Heart right ventricle (tissue), 16 donors: ENCODE measurements around the gene FHAD1. TPM values are rescaled to one million over a fixed set of nuclear protein-coding genes. Genes with fewer than 3 reads are reported as not detected.
A peak's percentile ranks its signal among the peaks of the same experiment; 100 is the strongest.
"Not testable (repeated sequence)": the region's sequence is repeated elsewhere in the genome, so short reads cannot be mapped to it uniquely, and the experiment has no call there.

Source experiments
- ATAC-seq, 8 donors: fragments of 200-7000 bp; cut with Tn5 transposase; one replicate each; pipeline ENCODE4 v1.9.1; 2020; ENCODE audit warnings: mild to moderate bottlenecking in 8 of 8, moderate library complexity in 8 of 8, moderate number of reproducible peaks in 1 of 8
- DNase-seq, 2 donors: peaks; one replicate each; pipeline ENCODE4 v3.0.0-alpha.2; 2020
- H3K27ac ChIP-seq, 10 donors: fragments of 200-600 bp; sonication (generic) in 2 of 10; one replicate each; pipeline versions ENCODE4 v1.5.0 to v1.8.0; 2020 to 2022; ENCODE audit warnings: mild to moderate bottlenecking in 3 of 10
- H3K27me3 ChIP-seq, 7 donors: fragments of 200-600 bp; one replicate each; pipeline ENCODE4 v1.8.0; 2021 to 2022; ENCODE audit warnings: mild to moderate bottlenecking in 2 of 7
- H3K36me3 ChIP-seq, 9 donors: fragments of 200-600 bp; sonication (generic) in 1 of 9; one replicate each; pipeline versions ENCODE4 v1.5.0 to v1.8.0; 2020 to 2022; ENCODE audit warnings: mild to moderate bottlenecking in 2 of 9
- H3K4me1 ChIP-seq, 9 donors: fragments of 200-600 bp; sonication (generic) in 1 of 9; one replicate each; pipeline versions ENCODE4 v1.5.0 to v1.8.0; 2020 to 2022; ENCODE audit warnings: mild to moderate bottlenecking in 4 of 9
- H3K4me3 ChIP-seq, 10 donors: fragments of 200-600 bp; sonication (generic) in 2 of 10; one replicate each; pipeline versions ENCODE4 v1.5.0 to v1.8.0; 2020 to 2022; ENCODE audit warnings: mild to moderate bottlenecking in 7 of 10, moderate library complexity in 2 of 10
- H3K9me3 ChIP-seq, 11 donors: fragments of 200-600 bp in 10 of 11; sonication (generic) in 2 of 11; one replicate each; pipeline versions ENCODE4 v1.5.0 to v1.8.0; 2013 to 2022; ENCODE audit warnings: mild to moderate bottlenecking in 2 of 11, control low read depth in 1 of 11, moderate library complexity in 1 of 11
- CTCF ChIP-seq, 9 donors: fragments of 200-600 bp; sonication (generic) in 2 of 9; IDR thresholded peaks; one replicate each; pipeline versions ENCODE4 v1.5.0 to v1.8.0; 2021 to 2022; ENCODE audit warnings: antibody characterized with exemption in 9 of 9, mild to moderate bottlenecking in 5 of 9, moderate library complexity in 1 of 9
- WGBS, 2 donors: extraction: QIAGEN DNeasy Blood & Tissue Kit; methylation state at CpG; one replicate each; pipeline ENCODE4 v1.1.7; 2013; ENCODE audit warnings: inconsistent platforms in 1 of 2; 5-methylcytosine and 5-hydroxymethylcytosine counted together
- intact Hi-C, 10 donors: fragments of 100-400 bp; cut with DNase I; formaldehyde crosslinking; loops; one replicate each; pipeline versions ENCODE4 v1.11.1 to v1.14.2; 2022
- polyA plus RNA-seq, 2 donors: library from polyadenylated mRNA; stranded (reverse); fragments of 200-250 nt; gene quantifications; one replicate each; pipeline ENCODE4 v1.2.3, GENCODE V29; 2013
- total RNA-seq, 10 donors: library from RNA; stranded (reverse); fragmentation: NEBNext Ultra II Directional in 3 of 10; extraction: Animal tissue kit (Norgen Biotek cat#: 25700) in 3 of 10; gene quantifications; one replicate each; pipeline versions ENCODE4 v1.2.1 to v1.2.4, GENCODE V29; 2021 to 2023
- donor health status: Arrhythmogenic right ventricular cardiomyopathy.
- donor health status: ischemic (EF 13 %, LVEDD 7.1; RV severe dilation, severe dysfunction).
- donor health status: healthy with polysubstance abuse.
- donor health status: DM: no; HTN: yes; CAD: no.
- donor health status: DM: no; HTN: no; CAD: no.
- donor health status: ischemic (EF 25% LVEDD 6.9; RV normal size, moderate dysfunction).
- donor health status: ischemic (EF 25% LVEDD 5.7; RV mildly dilated, moderate dysfunction).
- donor health status: healthy.
- donor health status: DM: yes; HTN: yes; CAD: no.
- donor health status: Ischemic cardiomyopathy.
- donor health status: ischemic (EF 35%, LVEDD 5.7; RV mildly dilated, moderate dysfunction).
- donor health status: nonischemic (EF 11% LVEDD 7.7; RV severe dilation, severe dysfunction).
- donor health status: DM: yes; HTN: yes; CAD: no.
- donor health status: PGD.
- donor health status: ischemic (EF 29% LVEDD 5.4; RV normal size, mild dysfunction).
- donor health status: nonischemic (EF 23%, LVEDD 6.1; RV moderate dilation, normal function).

The FHAD1 gene
- total and polyA plus RNA-seq, 12 donors: 0.06 to 1.0 (median 0.12) TPM; not detected in 5

GRCh38 chr1:15386164-15386749, 139.2 kb downstream of the FHAD1 start:
- DNase-seq: no peak
- Histone ChIP-seq H3K27me3 (peaks cover 0 to 50% (median 33%) of the 10 kb centered on the region in 7 donors), H3K4me1 (peaks cover 0 to 16% (median 5%) of the 10 kb centered on the region in 9 donors), H3K4me3 (peak overlapping the region in 1 of 10 donors; percentile 14), H3K9me3 (no peaks in the 10 kb centered on the region), H3K36me3 (no peaks in the 10 kb centered on the region), H3K27ac (no peak overlapping the region)
- no peak for TF ChIP-seq CTCF (IDR thresholded peaks at IDR 0.05)
- intact Hi-C loops: loop anchor here in 1 of 10 donors (10.0 kb wide), 1 partner anchor 59 kb away; no protein-coding TSS in a partner anchor
- WGBS, 2 donors: 23 to 31% methylated on average over 17 of the region's 17 CpGs
- peak in 1 of 8 donors; percentile 20 for ATAC-seq

DNA sequence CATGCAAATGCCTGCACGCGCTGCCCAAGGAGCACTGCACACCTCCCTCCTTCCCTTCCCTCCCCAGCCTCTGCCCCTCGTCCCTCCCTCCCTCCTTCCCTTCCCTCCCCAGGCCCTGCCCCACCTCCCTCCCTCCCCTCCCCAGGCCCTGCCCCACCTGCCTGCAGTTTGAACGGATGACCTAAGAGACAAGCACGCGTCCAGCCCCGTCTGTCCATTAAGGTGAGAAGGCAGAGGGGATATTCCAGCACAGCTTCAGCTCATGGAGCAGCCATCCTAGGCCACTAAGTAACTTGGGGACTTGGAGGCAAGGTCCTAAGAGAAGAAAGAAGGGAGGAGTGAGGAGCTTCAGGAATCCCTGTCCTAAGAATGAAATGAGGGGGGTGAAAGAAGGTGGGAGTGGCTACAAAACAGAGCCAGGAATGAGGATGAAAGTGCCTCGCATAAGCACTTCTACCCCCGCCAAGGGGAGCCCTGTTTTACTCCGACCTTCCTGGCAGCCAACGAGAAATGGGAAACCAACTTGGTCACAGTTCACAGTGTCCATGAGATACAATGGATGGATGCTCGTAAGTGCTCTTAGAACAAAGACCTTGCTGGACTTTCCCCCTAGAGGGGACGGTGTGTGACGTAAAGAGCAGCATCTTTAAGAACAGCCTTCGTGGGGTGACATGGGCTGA, 141.3 kb downstream of the FHAD1 start:
- Histone ChIP-seq H3K9me3 (no peaks in the 10 kb centered on the region), H3K36me3 (no peaks in the 10 kb centered on the region), H3K27ac (no peak overlapping the region), H3K27me3 (peaks cover 0 to 50% (median 31%) of the 10 kb centered on the region in 7 donors), H3K4me1 (peaks cover 0 to 16% (median 5%) of the 10 kb centered on the region in 9 donors), H3K4me3 (no peak overlapping the region)
- intact Hi-C loops: loop anchor here in 1 of 10 donors (10.0 kb wide), 1 partner anchor 56 kb away; no protein-coding TSS in a partner anchor
- DNase-seq (no peak), ATAC-seq (no peak)
- no peak for TF ChIP-seq CTCF (IDR thresholded peaks at IDR 0.05)
- WGBS, 2 donors: 69 to 75% methylated on average over 14 to 15 of the region's 15 CpGs

GRCh38 chr1:15389828-15390227, 142.8 kb downstream of the FHAD1 start:
- H3K27me3 ChIP-seq: peaks cover 0 to 43% (median 20%) of the 10 kb centered on the region in 7 donors
- intact Hi-C loops: loop anchor here in 1 of 10 donors (10.0 kb wide), 1 partner anchor 55 kb away; no protein-coding TSS in a partner anchor

GRCh38 chr1:15390667-15391066, 143.6 kb downstream of the FHAD1 start:
- DNase-seq: no peak
- no peak for TF ChIP-seq CTCF (IDR thresholded peaks at IDR 0.05)
- no peak for ATAC-seq
- H3K27me3 ChIP-seq: peaks cover 0 to 35% (median 19%) of the 10 kb centered on the region in 7 donors
- WGBS, 2 donors: 90 to 94% methylated on average over 8 of the region's 8 CpGs
- no peak overlapping the region for H3K27ac ChIP-seq
- H3K4me3 ChIP-seq: no peak overlapping the region
- no peaks in the 10 kb centered on the region for H3K9me3 ChIP-seq
- peaks cover 0 to 14% (median 5%) of the 10 kb centered on the region in 9 donors for H3K4me1 ChIP-seq
- no peaks in the 10 kb centered on the region for H3K36me3 ChIP-seq
- intact Hi-C loops: no loop called here

More at GRCh38 chr1:15389828-15390227, 142.8 kb downstream of the FHAD1 start:
- not testable (repeated sequence) for H3K36me3 ChIP-seq, ATAC-seq, H3K9me3 ChIP-seq, DNase-seq, H3K27ac ChIP-seq, H3K4me3 ChIP-seq
- WGBS, 2 donors: 96 to 97% methylated on average over 8 of the region's 8 CpGs
- peaks cover 0 to 14% (median 5%) of the 10 kb centered on the region in 9 donors for H3K4me1 ChIP-seq
